ENCODE measurements around the gene COL9A2. TPM values are rescaled to one million over a fixed set of nuclear protein-coding genes. Genes with fewer than 3 reads are reported as not detected.
"Not testable (repeated sequence)": the region's sequence is repeated elsewhere in the genome, so short reads cannot be mapped to it uniquely, and the experiment has no call there.

Gene COL9A2
- total RNA-seq: 23.9 and 24.0 TPM in 2 replicates

GRCh38 chr1:40316595-40317393 is at the start of gene COL9A2:
TSS of gene COL9A2 (minus strand) at chr1:40317286. CDS start at chr1:40317197, 89 bp downstream.
- intact Hi-C loops (cut with micrococcal nuclease): no loop called here

DNA sequence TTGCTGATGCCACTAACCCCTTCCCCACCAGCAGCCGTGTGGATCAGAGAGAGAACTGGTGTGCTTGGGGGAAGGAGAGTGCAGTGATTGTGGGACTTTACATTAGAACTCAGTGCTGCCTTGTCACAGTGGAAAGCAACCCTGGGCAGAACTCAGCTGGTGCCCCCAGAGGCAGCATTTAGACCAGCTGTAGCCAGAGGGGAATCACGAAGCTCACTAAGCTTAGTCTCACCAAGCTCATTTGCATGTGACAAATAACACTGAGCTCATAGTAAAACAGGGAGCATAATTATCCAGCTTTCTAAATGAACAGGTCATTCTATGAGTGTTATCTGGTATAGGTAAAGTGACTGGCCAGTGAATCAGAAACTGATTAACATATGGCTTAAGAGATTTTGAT is 46.6 kb upstream of the COL9A2 start:
- intact Hi-C loops (cut with micrococcal nuclease): no loop called here

- intact Hi-C loops (cut with micrococcal nuclease): no loop called here
Measured at GRCh38 chr1:40362699-40363098, 45.6 kb upstream of the COL9A2 start.

- intact Hi-C loops (cut with micrococcal nuclease): no loop called here
Measured at GRCh38 chr1:40362199-40362598, 45.1 kb upstream of the COL9A2 start.

DNA sequence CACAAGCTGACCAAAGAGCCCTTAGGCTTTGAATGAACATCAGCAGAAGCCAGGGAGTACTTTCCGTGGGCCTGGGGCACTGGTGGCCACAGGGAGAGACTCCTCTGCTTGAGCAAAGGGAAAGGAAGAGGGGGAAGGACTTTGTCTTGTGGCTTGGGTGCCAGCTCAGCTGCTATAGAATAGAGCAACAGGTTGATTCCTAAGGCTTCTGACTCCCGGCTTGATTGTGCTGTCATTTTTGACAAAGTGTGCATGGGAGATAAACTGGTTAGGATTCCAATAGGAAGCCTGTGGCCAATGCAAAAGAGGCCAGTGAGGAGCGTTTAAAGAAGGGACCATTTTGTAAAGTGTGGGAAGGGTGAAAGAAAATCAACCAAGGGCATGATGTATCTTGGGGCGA is 44.6 kb upstream of the COL9A2 start:
- intact Hi-C loops (cut with micrococcal nuclease): no loop called here

GRCh38 chr1:40361201-40361600 is 44.1 kb upstream of the COL9A2 start:
- intact Hi-C loops (cut with micrococcal nuclease): no loop called here

DNA sequence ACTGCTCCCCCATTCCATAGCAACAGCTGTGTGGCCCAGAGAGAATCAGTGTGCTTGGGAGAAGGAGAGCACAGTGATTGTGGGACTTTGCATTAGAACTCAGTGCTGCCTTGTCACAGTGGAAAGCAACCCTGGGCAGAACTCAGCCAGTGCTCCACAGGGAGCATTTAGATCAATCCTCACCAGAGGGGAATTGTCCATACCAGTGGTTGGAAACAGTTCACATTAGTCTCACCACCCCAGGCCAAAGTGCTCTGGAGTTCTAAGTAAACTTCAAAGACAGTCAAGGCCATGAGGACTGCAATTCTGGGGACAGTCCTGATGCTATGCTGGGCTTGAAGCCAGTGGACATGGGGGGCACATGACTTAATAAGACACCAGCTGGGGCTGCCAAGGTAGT is 43.5 kb upstream of the COL9A2 start:
- intact Hi-C loops (cut with micrococcal nuclease): no loop called here

DNA sequence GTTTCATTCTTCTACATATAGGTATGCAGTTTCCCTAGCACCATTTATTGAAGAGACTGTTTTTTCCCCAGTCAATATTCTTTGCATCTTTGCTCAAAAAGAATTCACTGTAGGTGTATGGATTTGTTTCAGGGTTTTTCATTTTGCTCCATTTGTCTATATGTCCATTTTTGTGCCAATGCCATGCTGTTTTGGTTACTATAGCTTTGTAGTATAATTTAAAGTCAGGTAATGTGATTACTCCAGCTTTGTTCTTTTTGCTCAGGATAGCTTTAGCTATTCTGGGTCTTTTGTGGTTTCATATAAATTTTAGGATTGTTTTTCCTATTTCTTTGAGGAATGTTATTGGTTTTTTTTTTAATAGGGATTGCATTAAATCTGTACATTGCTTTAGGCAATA is 40.5 kb upstream of the COL9A2 start:
- intact Hi-C loops (cut with micrococcal nuclease): no loop called here

GRCh38 chr1:40353082-40353481 is 36.0 kb upstream of the COL9A2 start:
- intact Hi-C loops (cut with micrococcal nuclease): no loop called here

- intact Hi-C loops (cut with micrococcal nuclease): no loop called here
Measured at GRCh38 chr1:40352126-40352525, 35.0 kb upstream of the COL9A2 start.

DNA sequence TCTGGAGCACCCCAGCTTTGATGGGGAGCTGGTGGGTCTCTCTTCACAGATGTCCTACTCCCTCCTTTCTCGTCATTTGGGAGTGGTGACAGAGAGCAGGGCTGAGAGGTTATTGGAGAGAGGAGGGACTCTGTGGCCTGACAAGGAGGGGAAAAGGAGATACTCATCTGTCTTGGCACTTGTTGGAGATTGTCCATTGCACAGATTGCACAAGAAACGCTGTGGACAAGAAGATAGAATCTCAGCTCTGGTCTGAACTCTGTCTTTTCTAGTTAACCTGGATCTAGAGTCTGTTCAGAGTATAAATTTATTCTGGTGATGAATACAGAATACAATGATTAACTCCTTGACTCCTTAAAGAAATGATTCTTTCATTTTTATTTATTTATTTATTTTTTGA is 34.0 kb upstream of the COL9A2 start:
- intact Hi-C loops (cut with micrococcal nuclease): no loop called here

- intact Hi-C loops (cut with micrococcal nuclease): no loop called here
Measured at GRCh38 chr1:40350391-40350790, 33.3 kb upstream of the COL9A2 start.

DNA sequence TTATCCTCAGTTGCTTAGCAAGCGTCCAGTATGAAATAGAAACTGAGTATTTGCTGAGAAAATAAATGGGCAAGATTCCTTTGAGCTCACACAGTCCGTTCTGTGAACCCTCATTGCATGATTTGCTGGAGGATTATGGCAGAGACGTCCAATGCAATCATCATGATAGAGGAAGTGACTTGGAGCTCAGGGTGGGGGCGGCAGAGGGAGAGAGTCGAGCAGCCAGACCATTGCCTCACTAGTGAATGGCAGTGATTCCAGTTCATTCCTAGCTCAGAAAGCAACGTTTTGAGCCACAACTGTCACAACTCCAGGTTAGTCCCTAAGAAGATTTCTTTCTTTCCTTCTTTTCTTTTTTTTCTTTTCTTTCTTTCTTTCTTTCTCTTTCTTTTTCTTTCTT is 27.5 kb upstream of the COL9A2 start:
- intact Hi-C loops (cut with micrococcal nuclease): loop anchor here (5.0 kb wide), 1 partner anchor 188 kb away; the partner anchor contains the start of gene ZNF684

DNA sequence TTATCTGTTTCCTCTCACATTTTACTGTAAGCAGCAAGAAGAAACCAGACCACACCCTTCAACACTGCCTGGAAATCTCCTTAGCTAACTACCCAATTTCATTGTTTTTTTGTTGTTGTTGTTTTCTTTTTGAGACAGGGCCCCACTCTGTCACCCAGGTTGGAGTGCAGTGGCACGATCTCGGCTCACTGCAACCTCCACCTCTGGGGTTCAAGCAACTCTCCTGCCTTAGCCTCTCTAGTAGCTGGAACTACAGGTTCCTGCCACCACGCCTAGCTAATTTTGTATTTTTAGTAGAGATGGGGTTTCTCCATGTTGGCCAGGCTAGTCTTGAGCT is 25.3 kb upstream of the COL9A2 start:
- intact Hi-C loops (cut with micrococcal nuclease): loop anchor here (1.0 to 5.0 kb wide), 3 partner anchors 33 to 190 kb away; partner anchors contain the start of gene ZNF684

DNA sequence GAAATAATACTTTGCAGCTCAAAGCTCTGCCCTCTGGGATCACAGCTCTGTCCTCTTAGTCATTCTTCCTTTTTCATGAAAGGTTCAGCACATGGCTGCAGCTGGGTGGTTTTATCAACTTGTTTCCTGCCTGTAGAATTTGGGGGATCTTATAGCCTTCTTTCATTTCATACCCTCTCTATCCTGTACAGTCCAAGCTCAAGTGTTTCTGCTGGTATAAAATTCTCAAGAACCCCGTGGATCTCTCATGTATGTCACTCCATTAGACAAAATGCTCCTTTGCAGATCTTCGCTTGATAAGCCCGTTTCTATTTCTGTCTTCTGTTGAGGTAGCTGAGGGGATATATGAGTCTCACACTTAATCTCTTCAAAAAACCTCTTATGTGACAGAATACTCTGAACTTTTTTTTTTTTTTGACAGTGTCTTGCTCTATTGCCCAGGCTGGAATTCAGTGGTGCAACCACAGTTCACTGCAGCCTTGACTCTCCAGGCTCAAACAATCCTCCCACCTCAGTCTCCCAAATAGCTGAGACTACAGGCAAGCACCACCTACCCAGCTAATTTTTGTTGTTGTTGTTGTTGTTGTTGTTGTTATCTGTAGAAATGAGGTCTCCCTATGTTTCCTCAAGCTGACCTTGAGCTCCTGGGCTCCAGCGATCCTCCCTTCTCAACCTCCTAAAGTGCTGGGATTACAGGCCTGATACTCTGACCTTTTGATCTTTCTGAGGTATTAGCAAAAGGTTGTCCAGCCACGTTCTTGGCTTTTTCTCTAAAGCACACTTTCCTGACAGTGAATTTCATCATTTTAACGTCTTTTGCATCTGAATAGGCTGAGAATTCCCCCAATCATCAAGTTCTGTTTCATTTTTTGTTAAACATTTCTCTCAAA is 24.6 kb upstream of the COL9A2 start:
- intact Hi-C loops (cut with micrococcal nuclease): loop anchor here (1.0 to 5.0 kb wide), 3 partner anchors 34 to 191 kb away; partner anchors contain the start of gene ZNF684

DNA sequence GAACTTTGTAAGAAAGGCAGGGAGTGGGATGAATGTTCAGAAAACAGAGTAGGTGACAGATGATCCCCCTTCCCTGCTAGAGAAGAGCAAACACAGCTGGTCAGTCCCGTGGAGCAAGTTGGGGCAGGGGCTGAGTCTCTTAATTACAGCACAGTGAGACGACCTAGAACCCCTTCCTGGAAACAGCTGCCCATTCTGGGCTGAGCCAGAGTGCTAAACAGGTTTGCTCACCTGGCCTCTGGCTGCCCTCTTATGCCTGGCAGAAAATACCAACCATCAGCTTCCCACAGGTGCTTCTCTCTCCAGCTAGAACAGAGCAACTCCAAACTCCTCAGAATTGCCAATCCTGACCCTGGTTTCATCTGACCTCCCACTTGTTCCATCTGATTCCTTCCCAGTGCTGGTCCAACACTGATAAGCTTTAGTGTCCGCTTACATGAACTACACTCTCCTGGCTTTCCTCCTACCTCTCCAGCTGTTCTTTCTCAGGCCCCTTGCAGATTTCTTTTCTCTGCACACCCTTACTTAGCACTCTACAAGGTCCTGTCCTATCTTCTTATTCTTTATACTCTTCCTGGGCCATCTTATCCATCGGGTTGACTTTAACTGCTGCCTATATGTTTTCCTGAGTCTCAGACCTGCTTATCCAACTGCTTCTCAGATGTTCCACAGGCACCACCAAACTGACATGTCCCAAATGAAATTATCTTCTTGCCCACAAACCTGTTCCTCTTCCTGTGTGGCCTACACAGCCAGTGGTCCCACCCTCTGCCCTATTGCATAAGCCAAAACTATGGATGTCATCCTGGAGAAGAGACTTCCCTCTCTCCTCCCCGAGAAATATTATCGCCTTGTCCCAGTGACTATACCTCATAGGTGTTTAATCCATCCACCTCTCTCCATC is 22.6 kb upstream of the COL9A2 start:
- intact Hi-C loops (cut with micrococcal nuclease): loop anchor here (2.0 to 5.0 kb wide), 2 partner anchors 193 to 243 kb away; partner anchors contain the start of genes PPT1 and ZNF684

GRCh38 chr1:40338745-40339419 is 21.8 kb upstream of the COL9A2 start:
- intact Hi-C loops (cut with micrococcal nuclease): loop anchor here (1.0 to 2.0 kb wide), 8 partner anchors 24 to 261 kb away; partner anchors contain the start of gene PPT1

- intact Hi-C loops (cut with micrococcal nuclease): no loop called here
Measured at GRCh38 chr1:40337443-40337842, 20.4 kb upstream of the COL9A2 start.

DNA sequence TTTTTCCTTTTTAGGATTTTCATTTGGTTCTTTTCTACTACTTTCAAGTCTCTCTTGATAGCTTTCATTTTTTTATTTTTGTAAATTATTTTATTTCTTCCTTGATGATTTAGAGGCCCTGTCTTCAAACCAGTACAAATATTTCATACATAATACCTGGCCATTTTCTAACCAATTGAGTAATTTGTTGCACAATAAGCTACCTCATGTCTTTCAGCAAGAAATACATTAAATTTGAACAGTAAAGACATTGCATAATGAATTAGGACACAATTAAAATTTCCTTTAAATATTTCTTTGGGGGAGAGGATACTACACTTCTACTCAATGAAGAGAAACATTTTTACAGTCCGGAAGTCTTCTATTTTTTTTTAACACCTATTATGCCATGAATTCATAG is 15.6 kb upstream of the COL9A2 start:
- intact Hi-C loops (cut with micrococcal nuclease): no loop called here

GRCh38 chr1:40331403-40331802 is 14.3 kb upstream of the COL9A2 start:
- intact Hi-C loops (cut with micrococcal nuclease): not testable (repeated sequence)

Data from T-helper 1 cell treated with Interleukin-12 subunit alpha and Interleukin-12 subunit beta and Interleukin-4 antibody, amounts not matched to agents 30 ng/mL and 1 ng/mL, for 36 hours (primary cell).